ENCODE results near the gene HSD11B2.

DNA sequence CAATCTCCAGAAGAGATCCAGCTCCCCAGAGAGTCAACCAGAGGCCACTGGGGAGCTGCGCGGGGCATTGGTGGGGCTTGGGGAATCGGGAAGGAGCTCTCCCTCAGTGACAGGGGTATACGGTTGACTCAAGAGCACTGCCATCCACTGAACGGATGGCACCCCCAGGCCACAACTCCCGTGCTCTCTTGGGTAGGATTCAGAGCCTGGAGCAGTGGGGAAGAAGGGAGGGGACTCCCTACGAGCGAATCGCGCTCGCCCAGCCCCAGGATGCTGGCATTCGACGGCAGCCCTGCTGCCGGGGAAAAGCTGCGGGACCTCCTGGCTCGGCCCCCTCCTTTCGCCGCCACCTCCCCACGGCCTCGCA lies 37.1 kb upstream of the HSD11B2 start:
- TF ChIP-seq, protein P1, sequence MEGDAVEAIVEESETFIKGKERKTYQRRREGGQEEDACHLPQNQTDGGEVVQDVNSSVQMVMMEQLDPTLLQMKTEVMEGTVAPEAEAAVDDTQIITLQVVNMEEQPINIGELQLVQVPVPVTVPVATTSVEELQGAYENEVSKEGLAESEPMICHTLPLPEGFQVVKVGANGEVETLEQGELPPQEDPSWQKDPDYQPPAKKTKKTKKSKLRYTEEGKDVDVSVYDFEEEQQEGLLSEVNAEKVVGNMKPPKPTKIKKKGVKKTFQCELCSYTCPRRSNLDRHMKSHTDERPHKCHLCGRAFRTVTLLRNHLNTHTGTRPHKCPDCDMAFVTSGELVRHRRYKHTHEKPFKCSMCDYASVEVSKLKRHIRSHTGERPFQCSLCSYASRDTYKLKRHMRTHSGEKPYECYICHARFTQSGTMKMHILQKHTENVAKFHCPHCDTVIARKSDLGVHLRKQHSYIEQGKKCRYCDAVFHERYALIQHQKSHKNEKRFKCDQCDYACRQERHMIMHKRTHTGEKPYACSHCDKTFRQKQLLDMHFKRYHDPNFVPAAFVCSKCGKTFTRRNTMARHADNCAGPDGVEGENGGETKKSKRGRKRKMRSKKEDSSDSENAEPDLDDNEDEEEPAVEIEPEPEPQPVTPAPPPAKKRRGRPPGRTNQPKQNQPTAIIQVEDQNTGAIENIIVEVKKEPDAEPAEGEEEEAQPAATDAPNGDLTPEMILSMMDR (conservative IDR thresholded peaks at IDR 0.05; ENCODE audit: low read length) = no peak
- no peak for TF ChIP-seq EZH2phosphoT487 (IDR thresholded peaks at IDR 0.05; ENCODE audit: borderline replicate concordance, low read depth, low read length)

All from OCI-LY7 (cell line).